DMS79 treated with DMSO at 0.1 percent for 48 hours (cell line): ENCODE results near the gene ARHGAP28.
"Not testable (repeated sequence)": the region's sequence is repeated elsewhere in the genome, so short reads cannot be mapped to it uniquely, and the experiment has no call there.

Experiments used
- DNase-seq: peaks from one replicate; lab custom pipeline; 2025; lab: John Stamatoyannopoulos, UW

Gene ARHGAP28

GRCh38 chr18:6816154-6816553, 86.6 kb downstream of the ARHGAP28 start:
- DNase-seq, result no peak

DNA sequence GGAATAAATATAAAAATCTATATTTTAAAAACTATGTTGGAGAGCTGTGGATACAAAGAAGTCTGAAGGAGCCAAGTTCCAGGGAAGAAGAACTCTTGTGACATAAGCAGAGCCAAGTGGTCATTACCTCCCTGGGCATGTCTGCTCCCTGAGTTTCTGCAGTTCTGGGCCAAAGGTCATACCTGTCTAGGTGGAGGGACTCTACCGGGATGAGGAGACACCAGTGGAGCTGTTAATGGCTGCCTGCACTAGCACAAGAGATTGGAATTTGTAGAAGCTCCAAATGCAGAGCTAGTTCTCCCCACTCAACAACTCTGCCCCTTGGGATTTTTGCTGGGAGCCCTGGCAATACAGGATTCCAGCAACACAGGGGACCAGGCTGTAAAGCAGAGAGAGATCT, 89.8 kb downstream of the ARHGAP28 start:
- DNase-seq, result no peak

DNA sequence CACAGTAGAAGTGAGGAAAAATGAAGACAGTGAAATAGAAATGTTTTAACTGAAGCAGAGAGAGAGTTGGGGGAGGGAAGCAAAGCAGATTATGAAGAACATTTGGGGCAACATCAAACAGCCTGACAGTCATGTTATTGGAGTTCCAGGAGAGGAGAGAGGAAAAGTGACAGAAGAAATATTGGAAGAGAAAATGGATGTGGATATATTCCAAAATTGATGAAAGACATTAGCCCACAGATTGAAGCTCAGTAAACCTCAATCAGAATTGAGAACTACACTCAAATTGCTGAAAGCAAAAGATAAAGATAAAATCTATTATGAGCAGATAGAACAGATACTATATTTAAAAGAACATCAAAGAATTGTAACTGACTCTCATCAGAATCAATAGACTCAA, 90.8 kb downstream of the ARHGAP28 start:
- DNase-seq, result no peak

DNA sequence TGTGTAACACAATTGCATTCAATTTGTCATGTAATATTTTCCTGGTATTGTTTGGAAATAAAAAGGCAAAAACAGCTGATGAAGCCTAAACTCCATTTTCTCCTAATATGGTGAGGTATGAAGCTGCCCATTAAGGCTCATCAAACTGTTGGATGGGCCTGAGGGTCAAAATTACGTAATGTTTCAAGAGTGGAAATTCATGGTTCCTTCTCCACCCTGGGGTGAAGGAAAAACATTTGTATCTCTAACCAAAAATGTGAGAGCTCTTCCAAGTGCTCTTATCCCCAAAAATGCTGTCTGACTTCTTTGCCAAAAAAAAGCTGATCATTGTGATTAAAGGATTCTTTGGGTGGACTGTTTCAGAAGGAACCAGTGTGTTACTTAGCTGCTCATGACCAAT, 91.8 kb downstream of the ARHGAP28 start:
- no peak for DNase-seq

- DNase-seq, result not testable (repeated sequence)
These were observed 97.6 kb downstream of the ARHGAP28 start for GRCh38 chr18:6827161-6827560.

- not testable (repeated sequence) for DNase-seq
These were observed 98.0 kb downstream of the ARHGAP28 start for GRCh38 chr18:6827566-6827965.

GRCh38 chr18:6830916-6831315, 101.4 kb downstream of the ARHGAP28 start:
- no peak for DNase-seq

DNA sequence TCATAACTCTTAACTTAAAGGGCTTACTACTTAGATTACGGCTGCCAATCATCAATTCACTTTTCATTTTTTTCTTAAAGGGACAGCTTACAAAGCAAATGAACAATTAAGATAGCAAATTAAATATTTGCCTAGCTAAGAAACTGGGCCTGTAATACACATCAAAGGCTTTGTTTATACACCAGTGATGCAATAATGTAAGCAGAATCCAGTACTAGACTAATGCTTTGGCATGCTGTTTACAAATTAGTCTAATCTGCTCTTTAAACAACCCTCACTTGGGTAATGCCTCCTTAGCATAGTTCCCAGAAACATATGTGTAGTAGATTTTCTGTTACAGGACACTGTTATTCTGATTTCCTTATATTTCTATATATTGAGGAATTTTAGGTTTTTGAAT, 105.8 kb downstream of the ARHGAP28 start:
- DNase-seq, result no peak

DNA sequence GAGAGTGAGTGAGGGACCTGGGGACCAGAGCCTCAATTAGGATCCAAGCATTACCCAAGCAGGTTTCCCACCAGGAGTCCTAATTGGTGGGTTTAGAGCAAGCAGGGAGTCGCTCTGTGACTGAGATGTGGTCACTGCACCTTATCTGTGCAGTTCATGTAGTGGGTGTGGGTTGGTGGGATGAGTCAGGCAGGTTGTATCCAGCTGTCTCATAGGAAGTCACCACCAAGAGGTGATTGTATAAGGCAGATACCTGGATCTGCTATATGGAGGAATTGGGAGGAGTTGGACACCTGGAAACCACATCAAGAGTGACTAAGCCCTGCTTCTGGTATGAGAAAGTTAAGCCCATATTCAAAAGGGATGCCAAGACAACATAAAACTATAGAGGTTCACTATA, 106.8 kb downstream of the ARHGAP28 start:
- DNase-seq, result no peak

DNA sequence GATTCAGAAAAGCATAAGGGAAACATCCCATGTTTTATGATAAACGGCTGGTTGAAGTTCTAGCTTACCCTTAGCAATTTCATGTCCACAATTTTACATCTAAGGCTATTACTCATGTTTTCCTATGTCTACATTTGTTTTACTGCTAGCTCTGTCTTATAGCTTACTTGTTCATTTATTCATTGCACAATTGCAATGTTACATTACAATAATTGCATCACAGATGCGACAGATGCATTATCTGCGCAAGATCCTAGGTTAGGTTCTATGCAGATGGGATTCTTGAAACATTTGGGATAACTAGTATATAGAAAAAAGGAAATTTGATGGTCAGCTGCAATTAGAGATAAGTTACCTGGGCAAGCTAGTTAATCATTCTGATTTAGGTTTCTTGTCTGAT, 108.4 kb downstream of the ARHGAP28 start:
- no peak for DNase-seq

GRCh38 chr18:6842081-6842480, 112.6 kb downstream of the ARHGAP28 start:
- no peak for DNase-seq

GRCh38 chr18:6843308-6843707, 113.8 kb downstream of the ARHGAP28 start:
- no peak for DNase-seq

DNA sequence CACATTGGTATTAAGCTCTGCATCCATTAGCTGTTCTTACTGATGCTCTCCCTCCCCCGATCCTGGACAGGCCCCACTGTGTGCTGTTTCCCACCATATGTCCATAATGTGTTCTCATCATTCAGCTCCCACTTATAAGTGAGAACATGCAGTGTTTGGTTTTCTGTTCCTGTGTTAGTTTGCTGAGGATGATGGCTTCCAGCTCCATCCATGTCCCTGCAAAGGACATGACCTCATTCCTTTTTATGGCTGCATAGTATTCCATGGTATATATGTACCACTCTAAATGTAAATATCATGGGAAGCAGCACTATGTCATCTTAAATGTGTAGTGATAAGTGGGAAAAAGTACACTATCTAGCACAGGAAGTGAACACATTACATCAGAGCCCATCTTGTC, 116.0 kb downstream of the ARHGAP28 start:
- DNase-seq, result not testable (repeated sequence)

DNA sequence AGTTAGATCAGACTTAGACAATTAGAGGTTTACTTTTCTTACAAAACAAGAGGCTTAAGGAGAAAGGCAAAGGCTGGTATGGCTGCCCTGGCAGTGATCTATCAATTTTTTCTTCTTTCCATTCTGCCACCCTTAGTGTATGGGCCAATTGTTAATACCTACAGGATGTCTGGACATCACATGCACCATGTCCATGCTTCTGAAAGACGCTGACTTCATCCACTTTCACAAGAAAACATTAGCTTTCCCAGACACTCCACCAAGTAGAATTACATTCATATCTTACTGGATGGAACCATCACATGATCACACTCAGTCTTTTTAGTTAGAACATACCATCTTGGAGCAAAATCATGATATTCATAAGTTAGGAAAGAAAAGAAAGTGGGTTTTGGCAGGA, 120.9 kb downstream of the ARHGAP28 start:
- no peak for DNase-seq

- no peak for DNase-seq
These were observed 122.0 kb downstream of the ARHGAP28 start for GRCh38 chr18:6851480-6851879.

DNA sequence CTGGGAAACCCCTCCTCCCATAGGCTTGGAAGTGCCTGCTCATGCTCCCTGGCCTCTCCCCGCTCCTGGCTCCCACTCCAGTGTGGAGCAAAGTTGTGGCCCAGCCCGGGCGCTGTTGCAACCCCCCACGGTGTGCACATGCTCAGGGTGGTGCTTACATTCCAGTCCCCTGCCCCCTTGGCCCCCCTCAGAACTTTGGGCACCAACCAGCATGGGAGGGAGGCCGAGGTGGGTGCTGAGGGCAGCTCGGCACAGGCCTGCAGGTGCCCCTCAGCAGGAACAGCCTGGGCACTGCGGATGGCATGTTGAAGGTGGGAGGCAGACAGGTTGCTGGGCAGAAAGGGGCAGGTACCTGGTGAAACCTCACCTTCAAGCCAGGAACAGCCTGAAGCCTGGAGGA, 125.3 kb downstream of the ARHGAP28 start:
- DNase-seq, result no peak

DNA sequence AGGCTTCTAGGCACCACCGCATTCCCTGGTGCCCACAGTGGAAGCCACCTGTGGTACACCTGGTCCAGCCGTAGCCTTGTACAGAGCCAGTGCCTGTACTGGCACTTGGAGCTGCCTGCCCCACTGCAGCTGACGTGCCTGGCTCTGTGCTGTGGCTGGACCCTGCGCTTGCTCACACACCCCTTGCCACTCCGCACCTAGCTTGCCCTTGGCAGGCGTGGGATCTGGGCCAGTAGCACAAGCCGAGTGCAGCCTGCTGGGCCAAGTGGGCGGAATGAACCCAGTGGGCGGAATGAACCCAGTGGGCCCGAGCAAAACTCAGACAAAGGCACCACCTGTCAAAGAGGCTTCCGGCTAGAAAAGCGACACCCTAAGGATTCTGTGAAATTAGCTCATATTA, 126.3 kb downstream of the ARHGAP28 start:
- no peak for DNase-seq

DNA sequence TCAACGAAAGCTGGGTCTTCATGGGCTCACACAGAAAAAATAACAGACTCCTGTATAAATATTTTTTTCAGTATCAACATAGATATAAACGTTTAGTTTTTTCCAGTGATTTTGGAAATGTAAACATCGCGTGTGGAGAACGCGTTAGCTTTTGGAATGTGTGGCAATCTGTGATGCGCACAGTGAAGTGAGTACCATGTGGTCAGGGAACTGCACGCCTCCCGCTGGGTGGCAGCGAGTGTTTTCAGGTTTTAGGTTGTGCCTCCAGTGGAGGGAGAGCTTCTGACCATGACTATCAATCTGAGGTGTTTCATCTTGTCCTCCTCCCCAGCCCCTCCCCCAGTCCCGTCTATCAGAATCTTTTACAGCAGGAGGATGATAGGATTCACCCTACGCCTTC, 127.8 kb downstream of the ARHGAP28 start:
- DNase-seq, result no peak

DNA sequence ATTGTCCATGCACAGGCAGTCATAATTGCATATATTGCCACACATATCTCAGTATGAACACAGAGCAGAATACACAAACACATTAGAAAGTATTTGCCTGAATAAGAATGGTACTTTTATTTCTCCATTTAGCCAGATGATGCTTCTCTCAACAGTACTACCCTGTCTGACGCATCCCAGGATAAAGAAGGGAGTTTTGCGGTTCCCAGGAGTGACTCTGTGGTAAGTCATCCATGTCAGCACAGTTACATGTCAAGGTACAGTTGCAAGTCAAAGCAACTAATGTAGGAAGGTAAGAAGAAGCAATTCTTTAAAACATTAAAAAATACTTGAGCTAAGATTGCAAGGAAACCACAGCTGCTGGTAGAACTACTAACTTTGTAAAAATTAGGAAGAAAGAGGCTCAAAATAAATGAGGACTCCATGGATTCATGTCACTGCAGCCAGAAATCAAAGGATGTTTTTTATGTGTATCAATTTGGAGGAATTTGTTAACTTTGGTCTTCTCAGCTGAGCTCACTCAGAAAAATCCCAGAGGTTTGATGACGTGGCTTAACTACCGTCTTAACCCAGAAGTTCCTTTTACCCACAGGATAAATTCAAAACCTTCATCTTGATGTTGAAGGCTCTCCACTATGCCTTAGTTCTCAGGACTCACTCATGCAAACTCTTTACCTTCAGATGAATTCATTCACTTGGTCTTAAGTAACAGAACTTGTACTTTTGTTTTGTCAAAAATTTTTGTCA, 130.3 kb downstream of the ARHGAP28 start:
- DNase-seq, result no peak

GRCh38 chr18:6860804-6861448, 131.4 kb downstream of the ARHGAP28 start:
- DNase-seq, result no peak

DNA sequence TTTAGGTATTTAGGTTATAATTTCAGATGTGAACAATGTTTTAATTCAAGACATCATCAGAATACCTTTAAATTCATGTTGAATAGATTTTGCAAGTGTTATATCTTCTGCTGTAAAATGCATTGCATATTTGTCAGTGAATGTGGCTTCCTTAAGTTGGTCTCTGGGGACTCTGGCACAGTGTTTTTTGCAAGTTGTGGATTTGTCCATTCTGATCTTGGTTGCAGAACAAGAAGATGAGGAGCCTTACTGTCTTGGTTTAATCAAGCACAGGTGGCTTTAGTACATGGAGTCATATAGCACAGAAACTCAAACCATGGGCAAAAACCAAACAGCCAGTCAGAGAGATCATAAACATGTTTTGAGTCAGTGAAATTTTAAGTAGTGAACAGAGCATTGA, 135.7 kb downstream of the ARHGAP28 start:
- DNase-seq, result no peak

DNA sequence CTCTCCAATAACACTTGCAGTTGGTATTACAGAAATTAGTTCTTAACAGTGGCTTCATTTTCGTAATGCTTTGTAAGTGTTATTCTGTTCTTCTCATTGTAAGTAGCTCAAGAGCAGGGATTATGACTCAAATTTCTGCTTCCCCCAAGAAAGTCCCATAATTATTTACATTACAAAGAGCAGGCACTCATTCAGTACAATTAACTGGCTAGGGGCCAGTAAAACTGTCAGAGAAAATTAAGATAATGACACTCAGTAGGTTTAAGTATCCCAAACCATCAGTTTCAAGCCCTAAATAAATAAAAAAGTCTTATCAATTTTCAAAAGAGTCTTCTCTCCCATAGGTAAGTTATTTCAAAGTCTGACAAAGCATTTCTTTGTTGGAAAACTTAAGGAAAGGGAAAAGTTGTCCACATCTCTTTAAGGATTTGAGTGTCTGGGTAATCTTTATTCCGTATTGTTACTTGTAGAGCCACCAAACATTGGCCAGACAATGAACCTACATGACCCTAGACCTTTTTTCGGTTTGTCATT, 137.1 kb downstream of the ARHGAP28 start:
- DNase-seq, result peak; percentile 79

GRCh38 chr18:6868033-6868432, 138.5 kb downstream of the ARHGAP28 start:
- DNase-seq, result no peak

DNA sequence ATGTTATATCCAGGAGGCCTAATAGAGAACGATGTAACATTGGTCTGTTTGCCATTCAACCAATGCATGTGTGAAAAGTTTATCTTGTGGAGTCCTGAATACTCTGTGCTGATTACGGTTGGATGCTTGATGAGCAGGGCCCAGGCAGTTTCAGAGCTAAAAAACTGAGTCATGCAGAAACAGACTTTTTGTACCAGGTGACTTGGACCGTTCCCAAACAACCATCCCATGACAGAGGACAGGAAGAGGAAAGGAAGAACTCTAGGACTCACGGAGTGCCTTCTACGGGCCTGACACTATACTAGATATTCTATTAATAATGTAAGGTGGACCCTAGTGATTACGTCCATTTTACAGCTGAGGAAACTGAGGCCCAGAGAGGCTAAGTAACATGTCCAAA, 142.1 kb downstream of the ARHGAP28 start:
- DNase-seq, result no peak
